ENCODE results near the gene SMAD6. TPM values are rescaled to one million over a fixed set of nuclear protein-coding genes. Genes with fewer than 3 reads are reported as not detected.

SMAD6 gene
- total RNA-seq, 6 experiments from 2014 or later, result 10.2 to 18.1 (median 16.4) TPM

DNA sequence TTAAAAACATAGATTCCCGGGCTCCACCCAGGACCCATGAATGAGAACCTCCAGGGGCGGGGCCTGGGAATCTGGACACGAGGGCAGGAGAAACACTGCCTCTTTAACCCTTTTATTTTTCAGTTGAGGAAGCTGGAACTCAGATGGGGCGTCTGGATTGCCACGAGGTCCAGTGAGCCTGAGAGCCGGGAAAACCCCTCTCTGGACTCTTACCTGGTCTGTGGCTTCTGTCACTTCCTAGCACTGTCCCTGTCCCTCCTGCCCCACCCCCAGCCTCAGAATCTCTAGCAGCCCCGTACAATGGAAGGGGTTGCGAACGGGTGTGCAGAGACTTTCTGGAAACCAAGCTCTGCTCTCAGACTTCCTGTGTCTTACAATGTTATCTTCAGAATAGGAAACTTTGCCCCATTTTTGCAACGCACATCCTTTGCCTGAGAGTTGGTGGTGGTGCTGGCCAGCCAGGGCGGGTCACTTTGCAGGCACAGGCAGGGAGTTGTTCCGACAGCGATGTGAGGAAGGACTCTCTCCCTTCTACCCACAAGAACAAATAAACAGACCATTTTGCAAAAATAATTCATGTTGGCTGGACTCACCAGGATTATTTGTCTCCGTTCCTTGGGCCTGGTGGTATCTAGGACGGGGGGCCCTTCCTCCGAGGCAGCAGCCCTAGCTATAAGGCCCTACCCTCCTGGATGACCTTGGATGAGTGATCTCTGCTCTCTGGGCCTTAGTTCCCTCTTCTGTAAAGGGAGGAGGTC, 59.1 kb downstream of the SMAD6 start:
- peak overlapping the region; percentile 89; the same call in 1 of the 2 replicates for H3K27ac Mint-ChIP-seq
- peaks cover 84% of the 10 kb centered on the region for H3K4me1 Mint-ChIP-seq (ENCODE audit: low read depth)
- TF ChIP-seq, protein P1, sequence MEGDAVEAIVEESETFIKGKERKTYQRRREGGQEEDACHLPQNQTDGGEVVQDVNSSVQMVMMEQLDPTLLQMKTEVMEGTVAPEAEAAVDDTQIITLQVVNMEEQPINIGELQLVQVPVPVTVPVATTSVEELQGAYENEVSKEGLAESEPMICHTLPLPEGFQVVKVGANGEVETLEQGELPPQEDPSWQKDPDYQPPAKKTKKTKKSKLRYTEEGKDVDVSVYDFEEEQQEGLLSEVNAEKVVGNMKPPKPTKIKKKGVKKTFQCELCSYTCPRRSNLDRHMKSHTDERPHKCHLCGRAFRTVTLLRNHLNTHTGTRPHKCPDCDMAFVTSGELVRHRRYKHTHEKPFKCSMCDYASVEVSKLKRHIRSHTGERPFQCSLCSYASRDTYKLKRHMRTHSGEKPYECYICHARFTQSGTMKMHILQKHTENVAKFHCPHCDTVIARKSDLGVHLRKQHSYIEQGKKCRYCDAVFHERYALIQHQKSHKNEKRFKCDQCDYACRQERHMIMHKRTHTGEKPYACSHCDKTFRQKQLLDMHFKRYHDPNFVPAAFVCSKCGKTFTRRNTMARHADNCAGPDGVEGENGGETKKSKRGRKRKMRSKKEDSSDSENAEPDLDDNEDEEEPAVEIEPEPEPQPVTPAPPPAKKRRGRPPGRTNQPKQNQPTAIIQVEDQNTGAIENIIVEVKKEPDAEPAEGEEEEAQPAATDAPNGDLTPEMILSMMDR (IDR thresholded peaks at IDR 0.05), result no peak
- no peak for DNase-seq
- H3K36me3 Mint-ChIP-seq (ENCODE audit: low read depth), result no peaks in the 10 kb centered on the region; the same call in 1 of the 2 replicates
- H3K4me3 Mint-ChIP-seq, result peak overlapping the region; percentile 62; the same call in 1 of the 2 replicates
- H3K27me3 Mint-ChIP-seq (ENCODE audit: insufficient read depth), result peaks cover 2% of the 10 kb centered on the region
- no peaks in the 10 kb centered on the region for H3K9me3 Mint-ChIP-seq

DNA sequence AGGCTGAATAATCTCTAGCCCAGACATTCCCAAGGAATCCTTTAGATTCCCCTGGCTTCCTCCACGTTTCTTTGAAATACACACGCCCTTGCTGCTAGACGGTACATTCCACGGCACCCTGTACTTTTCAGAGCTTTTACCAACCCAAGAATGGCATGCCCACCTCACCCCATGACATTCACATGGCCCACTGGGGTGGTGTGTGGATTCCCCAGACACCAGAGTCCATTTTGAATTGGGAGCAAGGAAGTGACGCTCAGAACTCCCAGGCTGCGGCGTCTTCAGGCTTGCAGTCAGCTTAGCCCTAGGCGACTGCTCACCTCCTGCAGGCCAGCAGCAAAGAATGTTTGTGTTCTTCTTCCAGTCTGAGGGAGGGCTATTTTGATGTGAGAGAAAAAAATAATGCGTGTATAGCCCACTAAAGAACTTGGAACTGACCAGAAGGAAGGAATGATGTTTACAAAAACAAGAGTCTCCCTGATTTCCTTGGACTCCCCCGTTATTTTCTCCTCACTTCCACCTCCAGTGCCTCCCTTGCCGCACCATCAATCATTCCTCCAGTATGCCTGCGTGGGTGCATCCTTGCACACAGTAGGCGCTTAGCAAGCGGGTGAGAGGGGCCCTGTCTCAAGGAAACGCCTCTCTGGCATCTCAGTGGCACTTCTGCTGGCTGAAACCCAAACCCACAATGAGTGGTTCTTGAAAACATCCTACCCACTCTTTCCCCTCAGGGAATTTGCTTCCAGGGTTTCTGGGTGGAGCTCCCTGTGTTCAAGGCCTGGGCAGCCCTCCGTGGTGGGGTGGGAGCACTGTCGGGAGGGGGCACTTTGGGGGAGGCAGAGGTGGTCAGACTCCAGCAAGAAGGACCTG, 59.9 kb downstream of the SMAD6 start:
- H3K27me3 Mint-ChIP-seq (ENCODE audit: insufficient read depth), result peaks cover 2% of the 10 kb centered on the region
- H3K27ac Mint-ChIP-seq, result peak overlapping the region; percentile 89
- H3K36me3 Mint-ChIP-seq (ENCODE audit: low read depth), result no peaks in the 10 kb centered on the region; the same call in 1 of the 2 replicates
- DNase-seq, result peak; percentile 60
- peak overlapping the region; percentile 62; the same call in 1 of the 2 replicates for H3K4me3 Mint-ChIP-seq
- peaks cover 91% of the 10 kb centered on the region for H3K4me1 Mint-ChIP-seq (ENCODE audit: low read depth)
- H3K9me3 Mint-ChIP-seq, result no peaks in the 10 kb centered on the region
- TF ChIP-seq, protein P1 (IDR thresholded peaks at IDR 0.05), result no peak

DNA sequence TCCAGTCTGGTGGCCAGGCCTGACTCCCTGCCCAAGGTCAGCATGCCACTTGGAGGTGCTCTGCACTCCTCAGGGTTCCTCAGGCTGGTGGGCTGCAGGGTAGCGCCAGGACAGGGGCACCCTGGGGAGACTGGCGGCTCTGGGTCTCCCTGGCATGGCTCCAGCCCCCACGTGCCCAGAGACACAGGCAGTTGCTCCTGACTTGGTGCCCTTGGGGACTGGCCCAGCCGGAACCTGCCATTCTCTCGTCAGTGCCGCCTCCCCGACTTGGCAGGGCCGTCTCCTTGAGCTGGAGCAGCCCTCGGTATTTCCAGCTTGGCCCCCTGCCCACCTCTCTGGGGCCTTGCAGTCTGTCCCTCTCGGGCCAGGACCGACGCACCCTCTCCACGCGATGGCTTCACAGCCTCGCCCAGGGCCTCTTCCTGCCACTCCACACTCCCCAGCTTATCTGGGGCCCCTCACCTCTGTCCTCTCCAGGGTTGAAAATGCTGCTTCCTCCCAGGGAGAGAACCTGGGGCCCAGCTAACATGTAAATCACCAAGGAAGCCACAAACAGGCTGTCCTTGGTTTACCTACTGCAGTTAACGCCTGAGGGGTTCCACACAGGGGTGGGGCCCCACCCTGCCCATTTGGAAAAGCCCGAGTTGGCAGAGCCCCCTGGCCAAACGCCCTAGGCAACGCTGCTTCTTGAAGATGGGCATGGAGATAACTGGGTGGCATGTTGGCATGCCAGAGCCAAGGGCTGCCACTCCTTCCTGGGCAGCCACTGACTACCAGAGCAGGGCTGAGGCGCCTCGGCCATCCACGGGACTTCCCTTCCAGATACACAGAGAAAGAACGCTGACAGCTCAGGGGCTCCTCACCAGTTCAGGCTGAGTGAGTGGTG, 61.4 kb downstream of the SMAD6 start:
- H3K27me3 Mint-ChIP-seq (ENCODE audit: insufficient read depth), result peaks cover 2% of the 10 kb centered on the region; the same call in 1 of the 2 replicates
- DNase-seq, result no peak
- H3K4me1 Mint-ChIP-seq (ENCODE audit: low read depth), result peaks cover 87% of the 10 kb centered on the region
- no peaks in the 10 kb centered on the region for H3K9me3 Mint-ChIP-seq
- no peak overlapping the region for H3K27ac Mint-ChIP-seq
- H3K36me3 Mint-ChIP-seq (ENCODE audit: low read depth), result no peaks in the 10 kb centered on the region; the same call in 1 of the 2 replicates
- TF ChIP-seq, protein P1 (IDR thresholded peaks at IDR 0.05), result no peak
- H3K4me3 Mint-ChIP-seq, result no peak overlapping the region

DNA sequence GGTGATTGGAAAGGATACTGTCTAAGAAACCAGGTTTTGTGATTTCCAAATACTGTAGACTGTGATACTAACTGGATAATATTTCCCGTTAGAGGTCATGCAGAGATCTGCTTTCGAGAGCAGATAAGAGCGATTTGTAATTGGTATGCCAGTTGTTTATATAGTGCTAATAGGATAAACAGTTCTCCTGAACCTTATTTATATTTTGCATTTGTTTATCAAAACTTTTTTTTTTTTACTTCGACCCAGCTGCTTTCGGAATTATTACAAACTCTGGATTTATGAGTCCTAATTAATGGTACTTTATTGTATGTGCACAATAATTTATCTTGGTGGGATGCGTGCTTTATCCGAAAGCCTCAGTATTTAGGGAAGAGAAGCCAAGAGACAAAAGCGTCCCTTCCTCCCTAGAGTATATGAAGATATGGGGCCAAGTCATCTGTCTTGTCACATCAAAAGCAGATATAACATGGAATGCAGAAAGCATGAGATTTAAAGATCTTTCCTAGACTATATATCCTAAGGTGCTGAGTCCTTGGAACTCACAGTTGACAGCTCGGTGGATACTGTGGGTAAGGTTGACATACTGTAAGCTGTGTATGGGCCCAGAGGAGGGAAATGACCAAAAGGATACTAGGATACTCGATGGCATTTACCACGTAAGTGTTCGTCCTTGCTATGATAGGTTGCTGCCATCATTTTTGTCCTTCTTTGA, 62.2 kb downstream of the SMAD6 start:
- TF ChIP-seq, protein P1 (IDR thresholded peaks at IDR 0.05), result no peak
- H3K9me3 Mint-ChIP-seq, result no peaks in the 10 kb centered on the region
- no peak overlapping the region for H3K4me3 Mint-ChIP-seq
- no peak for DNase-seq
- no peak overlapping the region for H3K27ac Mint-ChIP-seq
- no peaks in the 10 kb centered on the region; the same call in 1 of the 2 replicates for H3K36me3 Mint-ChIP-seq (ENCODE audit: low read depth)
- peaks cover 79% of the 10 kb centered on the region for H3K4me1 Mint-ChIP-seq (ENCODE audit: low read depth)
- H3K27me3 Mint-ChIP-seq (ENCODE audit: insufficient read depth), result peaks cover 2% of the 10 kb centered on the region; the same call in 1 of the 2 replicates
